CD4-positive, alpha-beta T cell treated with Interferon alpha-2 for 1 hour (primary cell): Measurements from ENCODE around the gene EGLN2.
"Not testable (repeated sequence)": the region's sequence is repeated elsewhere in the genome, so short reads cannot be mapped to it uniquely, and the experiment has no call there.

Experiments
- DNase-seq, 2 donors: peaks; one replicate each; pipeline ENCODE4 v3.0.0-alpha.2; 2020 to 2022

EGLN2 gene

GRCh38 chr19:40850277-40850676 is 51.3 kb downstream of the EGLN2 start, which contains the start of gene CYP2A6:
Gene CYP2A6 (minus strand): TSS chr19:40850447. CDS start chr19:40850426, 21 bp downstream.
- DNase-seq, result not testable (repeated sequence)

DNA sequence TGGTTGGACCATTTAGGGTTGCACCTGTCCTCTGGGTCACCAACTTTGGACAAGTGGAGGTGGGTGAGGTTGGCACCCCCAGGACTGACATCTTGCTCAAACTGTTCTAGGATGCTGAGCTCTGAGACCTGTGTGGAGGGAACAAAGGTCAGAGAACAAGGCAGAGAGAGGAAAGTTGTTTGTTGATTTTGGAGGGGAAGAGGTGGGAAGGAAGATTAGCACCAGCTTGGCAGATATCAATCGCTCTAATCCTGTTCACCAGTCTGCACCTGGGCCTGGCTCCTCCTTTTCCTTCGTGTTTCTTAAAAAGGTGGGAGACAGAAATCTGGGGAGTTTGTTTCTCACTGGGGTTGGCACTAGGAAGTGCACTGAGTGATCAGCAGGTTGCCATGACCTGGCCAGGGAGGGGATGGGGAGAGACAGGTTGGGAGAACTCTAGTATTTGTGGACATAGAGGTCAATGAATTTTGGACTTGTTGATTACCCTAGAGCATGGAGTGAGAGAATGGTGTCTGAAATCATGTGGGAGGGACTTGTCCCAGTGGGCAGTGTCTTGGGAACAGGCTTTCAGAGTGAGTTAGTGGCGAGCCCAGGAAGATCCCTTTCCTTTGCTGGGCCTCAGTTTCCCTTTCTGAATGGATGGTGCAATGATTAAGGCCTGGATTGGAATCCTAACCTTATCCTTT is 53.6 kb downstream of the EGLN2 start:
- DNase-seq, result not testable (repeated sequence)
